ENCODE data around the gene EFNA3. TPM values are rescaled to one million over a fixed set of nuclear protein-coding genes. Genes with fewer than 3 reads are reported as not detected.
A peak's percentile ranks its signal among the peaks of the same experiment; 100 is the strongest.

Gene EFNA3
- polyA plus RNA-seq, 6 donors from 2014 or later, result 0.54 to 2.9 (median 2.1) TPM; not detected in 1

GRCh38 chr1:155085504-155086127 is 7.0 kb downstream of the EFNA3 start:
- ATAC-seq (ENCODE audit: low read depth in 2 of 2), result peak; percentile 12 to 16
- peaks cover 0 to 8% of the 10 kb centered on the region in 2 donors for H3K36me3 Mint-ChIP-seq

DNA sequence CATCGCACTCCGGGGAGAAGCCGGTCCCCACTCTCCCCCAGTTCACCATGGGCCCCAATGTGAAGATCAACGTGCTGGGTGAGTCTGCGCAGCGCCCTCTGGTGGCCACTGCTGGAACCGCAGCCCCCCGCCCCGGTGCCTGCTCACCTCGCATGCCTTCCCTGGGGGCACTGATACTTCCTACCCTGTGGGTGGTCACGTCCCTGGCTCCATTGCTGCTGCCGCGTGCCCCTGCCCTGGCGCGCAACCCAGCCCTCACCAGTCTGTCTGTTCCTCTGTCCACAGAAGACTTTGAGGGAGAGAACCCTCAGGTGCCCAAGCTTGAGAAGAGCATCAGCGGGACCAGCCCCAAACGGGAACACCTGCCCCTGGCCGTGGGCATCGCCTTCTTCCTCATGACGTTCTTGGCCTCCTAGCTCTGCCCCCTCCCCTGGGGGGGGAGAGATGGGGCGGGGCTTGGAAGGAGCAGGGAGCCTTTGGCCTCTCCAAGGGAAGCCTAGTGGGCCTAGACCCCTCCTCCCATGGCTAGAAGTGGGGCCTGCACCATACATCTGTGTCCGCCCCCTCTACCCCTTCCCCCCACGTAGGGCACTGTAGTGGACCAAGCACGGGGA is 7.6 kb downstream of the EFNA3 start:
- Mint-ChIP-seq H3K4me3 (peak overlapping the region; percentile 68 to 96 (median 84)), H3K27me3 (peaks cover 25 to 33% (median 32%) of the 10 kb centered on the region in 3 donors), H3K27ac (peak overlapping the region in 5 of 6 donors; percentile 67 to 97 (median 89)), H3K9me3 (peaks cover 0 to 3% (median 0%) of the 10 kb centered on the region in 7 donors), H3K4me1 (peaks cover 42 to 50% (median 46%) of the 10 kb centered on the region in 3 donors), H3K36me3 (peaks cover 0 to 7% of the 10 kb centered on the region in 2 donors)
- ATAC-seq (ENCODE audit: low read depth in 2 of 2) (peak; percentile 15 to 16), DNase-seq (peak; percentile 80)

More at GRCh38 chr1:155085504-155086127, 7.0 kb downstream of the EFNA3 start:
- H3K9me3 Mint-ChIP-seq, result peaks cover 0 to 3% (median 0%) of the 10 kb centered on the region in 7 donors
- H3K4me1 Mint-ChIP-seq, result peaks cover 46 to 50% (median 49%) of the 10 kb centered on the region in 3 donors
- H3K27me3 Mint-ChIP-seq, result peaks cover 27 to 35% (median 34%) of the 10 kb centered on the region in 3 donors
- DNase-seq, result peak; percentile 50
- H3K27ac Mint-ChIP-seq, result peak overlapping the region; percentile 89 to 98 (median 96)
- peak overlapping the region; percentile 83 to 97 (median 96) for H3K4me3 Mint-ChIP-seq

DNA sequence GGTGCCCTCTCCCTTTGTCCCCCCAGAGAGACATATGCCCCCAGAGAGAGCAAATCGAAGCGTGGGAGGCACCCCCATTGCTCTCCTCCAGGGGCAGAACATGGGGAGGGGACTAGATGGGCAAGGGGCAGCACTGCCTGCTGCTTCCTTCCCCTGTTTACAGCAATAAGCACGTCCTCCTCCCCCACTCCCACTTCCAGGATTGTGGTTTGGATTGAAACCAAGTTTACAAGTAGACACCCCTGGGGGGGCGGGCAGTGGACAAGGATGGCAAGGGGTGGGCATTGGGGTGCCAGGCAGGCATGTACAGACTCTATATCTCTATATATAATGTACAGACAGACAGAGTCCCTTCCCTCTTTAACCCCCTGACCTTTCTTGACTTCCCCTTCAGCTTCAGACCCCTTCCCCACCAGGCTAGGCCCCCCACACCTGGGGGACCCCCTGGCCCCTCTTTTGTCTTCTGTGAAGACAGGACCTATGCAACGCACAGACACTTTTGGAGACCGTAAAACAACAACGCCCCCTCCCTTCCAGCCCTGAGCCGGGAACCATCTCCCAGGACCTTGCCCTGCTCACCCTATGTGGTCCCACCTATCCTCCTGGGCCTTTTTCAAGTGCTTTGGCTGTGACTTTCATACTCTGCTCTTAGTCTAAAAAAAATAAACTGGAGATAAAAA is 8.4 kb downstream of the EFNA3 start:
- ATAC-seq (ENCODE audit: low read depth in 2 of 2), result no peak
- H3K4me3 Mint-ChIP-seq, result peak overlapping the region in 4 of 8 donors; percentile 59 to 83 (median 68)
- H3K36me3 Mint-ChIP-seq, result no peaks in the 10 kb centered on the region
- H3K27ac Mint-ChIP-seq, result peak overlapping the region in 1 of 6 donors; percentile 22
- peaks cover 40 to 48% (median 48%) of the 10 kb centered on the region in 3 donors for H3K4me1 Mint-ChIP-seq
- H3K27me3 Mint-ChIP-seq, result peaks cover 19 to 27% (median 24%) of the 10 kb centered on the region in 3 donors
- no peaks in the 10 kb centered on the region for H3K9me3 Mint-ChIP-seq
- no peak for DNase-seq

DNA sequence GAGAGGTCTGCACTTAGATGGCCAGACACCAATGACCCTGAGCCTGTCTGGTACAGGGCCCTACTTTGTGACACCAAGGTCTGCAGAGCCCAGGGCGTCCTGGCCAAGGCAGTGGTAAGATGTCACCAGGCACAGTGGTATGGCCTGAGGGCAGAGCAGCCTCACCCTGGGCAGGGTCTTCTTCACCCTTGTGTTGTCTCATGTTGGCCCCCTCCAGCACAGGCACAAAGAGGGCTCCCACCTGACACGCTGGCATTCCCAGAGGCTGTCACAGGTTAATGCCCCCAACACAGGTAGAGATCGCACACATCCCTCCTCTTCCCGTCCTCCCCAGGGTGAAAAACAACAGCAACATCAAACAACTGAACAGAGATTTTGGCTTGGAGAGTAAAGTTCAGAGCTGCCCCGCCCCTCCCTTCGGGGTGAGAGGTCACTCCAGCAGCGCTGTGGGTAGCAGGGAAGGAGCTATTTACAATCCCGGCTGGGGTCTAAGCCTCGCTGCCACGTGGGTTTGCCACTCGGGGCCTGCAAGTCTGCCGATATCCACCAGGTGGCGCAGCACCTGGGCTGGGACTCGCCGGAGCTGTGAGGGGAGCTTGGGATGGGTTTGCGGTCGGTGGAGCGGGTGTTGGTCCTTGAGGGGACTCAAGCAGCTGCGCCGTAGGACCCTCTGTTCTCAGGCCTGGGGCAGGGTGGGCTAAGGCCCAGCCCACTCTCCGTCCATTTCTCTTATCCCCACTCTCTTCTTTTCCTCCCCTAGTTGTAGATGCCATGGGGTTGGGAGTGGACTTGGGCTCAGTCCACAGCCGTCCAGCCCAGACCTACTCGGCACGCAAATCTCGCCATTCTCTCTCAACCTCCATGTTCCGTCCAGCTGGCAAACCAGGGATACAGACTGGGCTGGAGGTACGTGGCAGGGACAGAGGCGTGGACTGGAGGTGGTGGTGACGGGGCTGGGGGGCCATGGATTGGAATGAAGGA is 12.7 kb downstream of the EFNA3 start:
- ATAC-seq (ENCODE audit: low read depth in 2 of 2), result peak; percentile 79 to 82
- Mint-ChIP-seq H3K27ac (no peak overlapping the region), H3K4me3 (no peak overlapping the region)

DNA sequence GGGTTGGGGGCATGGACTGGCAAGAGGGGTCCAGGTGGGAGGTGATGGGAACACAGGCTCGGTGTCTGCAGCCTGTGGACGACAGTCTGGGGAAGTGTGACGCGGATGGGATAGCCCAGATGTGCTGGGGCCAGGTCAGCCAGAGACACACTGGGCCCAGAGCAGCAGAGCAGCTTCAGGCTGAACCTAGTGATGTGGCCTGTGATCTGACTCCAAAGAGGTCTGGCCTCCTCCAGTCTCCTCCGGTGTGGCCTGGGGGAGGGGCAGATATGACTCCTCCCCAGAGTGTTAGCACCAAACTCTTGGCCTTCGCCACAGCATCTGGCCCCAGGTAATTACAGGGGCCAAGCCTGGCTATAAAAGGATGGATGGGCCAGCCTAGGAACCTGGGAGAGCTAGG is 13.5 kb downstream of the EFNA3 start:
- Mint-ChIP-seq H3K9me3 (no peaks in the 10 kb centered on the region), H3K27ac (no peak overlapping the region), H3K4me1 (peaks cover 4 to 9% (median 8%) of the 10 kb centered on the region in 3 donors), H3K36me3 (no peaks in the 10 kb centered on the region), H3K4me3 (no peak overlapping the region), H3K27me3 (no peaks in the 10 kb centered on the region)
- no peak for ATAC-seq (ENCODE audit: low read depth in 2 of 2)
- no peak for DNase-seq

More for the DNA sequence above, 12.7 kb downstream of the EFNA3 start:
- peak; percentile 76 for DNase-seq
- Mint-ChIP-seq H3K27me3 (no peaks in the 10 kb centered on the region), H3K36me3 (no peaks in the 10 kb centered on the region), H3K9me3 (no peaks in the 10 kb centered on the region), H3K4me1 (peaks cover 5 to 14% (median 8%) of the 10 kb centered on the region in 3 donors)

DNA sequence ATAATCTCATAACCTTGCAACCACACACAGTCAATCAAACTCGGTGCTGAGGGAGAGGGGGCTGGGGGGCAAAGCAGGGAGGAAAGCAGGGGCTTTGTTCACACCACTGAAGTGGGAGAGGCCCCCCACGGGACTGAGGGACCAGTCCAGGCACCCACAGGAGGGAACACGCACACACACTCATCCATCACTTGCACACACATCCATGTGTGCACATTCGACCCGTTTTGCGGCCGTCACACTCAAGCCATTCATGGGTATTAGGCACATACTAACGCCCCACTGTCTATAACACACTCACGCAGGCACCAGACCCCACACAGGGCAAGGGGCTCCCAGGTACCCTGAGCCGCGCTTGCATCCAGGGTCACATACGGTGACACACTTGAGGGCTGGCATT is 14.0 kb downstream of the EFNA3 start:
- DNase-seq (no peak), ATAC-seq (ENCODE audit: low read depth in 2 of 2) (no peak)
- H3K9me3 Mint-ChIP-seq, result no peaks in the 10 kb centered on the region
- peaks cover 4 to 9% (median 8%) of the 10 kb centered on the region in 3 donors for H3K4me1 Mint-ChIP-seq
- H3K27me3 Mint-ChIP-seq, result no peaks in the 10 kb centered on the region
- no peaks in the 10 kb centered on the region for H3K36me3 Mint-ChIP-seq
- no peak overlapping the region for H3K27ac Mint-ChIP-seq
- peak overlapping the region in 1 of 8 donors; percentile 24 for H3K4me3 Mint-ChIP-seq

DNA sequence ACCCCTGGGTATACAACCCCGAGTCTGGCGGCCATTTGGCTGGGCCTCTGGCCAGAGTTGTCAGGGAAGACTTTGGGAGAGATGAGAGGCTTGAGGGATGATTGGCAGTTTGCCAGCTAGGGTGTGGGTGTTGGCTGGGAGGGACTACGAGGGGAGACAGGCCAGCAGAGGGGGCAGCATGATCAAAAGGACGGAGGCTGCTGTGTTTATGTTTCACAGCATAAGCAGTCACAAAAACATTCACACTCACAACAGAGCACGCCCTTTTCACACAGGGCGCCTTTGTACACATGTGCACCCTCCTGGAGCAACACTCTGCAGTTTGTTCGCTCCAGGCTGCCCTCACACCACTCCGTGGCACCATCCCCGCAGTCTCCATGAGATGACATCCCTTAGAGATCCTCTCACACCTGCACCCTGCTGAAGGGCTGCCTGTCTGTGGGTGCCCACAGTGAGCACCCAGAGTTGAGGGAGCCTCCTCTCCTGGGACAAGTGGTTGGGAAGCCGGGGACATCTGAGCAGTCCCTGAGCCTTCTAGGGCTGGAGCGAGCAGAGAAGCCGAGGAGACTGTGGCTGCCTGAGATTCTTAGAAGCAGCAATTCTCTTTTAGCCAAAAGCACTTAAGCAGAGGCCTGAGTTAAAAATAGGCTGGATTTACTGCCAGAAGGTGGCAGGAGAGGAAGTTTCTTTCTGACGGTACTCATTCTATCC is 15.4 kb downstream of the EFNA3 start:
- Mint-ChIP-seq H3K9me3 (peaks cover 0 to 2% (median 0%) of the 10 kb centered on the region in 7 donors), H3K36me3 (no peaks in the 10 kb centered on the region), H3K4me1 (peaks cover 4 to 9% (median 8%) of the 10 kb centered on the region in 3 donors), H3K4me3 (no peak overlapping the region), H3K27ac (no peak overlapping the region), H3K27me3 (no peaks in the 10 kb centered on the region)
- DNase-seq (no peak), ATAC-seq (ENCODE audit: low read depth in 2 of 2) (peak in 1 of 2 donors; percentile 70)

DNA sequence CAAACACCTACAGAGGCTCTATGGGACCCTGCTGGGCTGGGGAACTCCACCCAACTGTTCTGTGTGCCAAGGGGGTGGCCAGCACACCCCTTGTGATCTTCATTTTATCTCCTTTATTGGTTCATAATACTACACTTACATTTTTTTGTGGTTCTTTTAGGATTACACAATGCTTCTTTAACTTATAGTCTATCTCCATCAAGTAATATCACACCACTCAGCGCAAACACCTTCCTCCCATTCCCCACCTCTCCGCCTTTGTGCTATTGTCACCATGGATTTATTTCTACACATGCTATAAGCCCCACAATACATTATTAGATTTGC is 15.9 kb downstream of the EFNA3 start:
- ATAC-seq (ENCODE audit: low read depth in 2 of 2) (peak in 1 of 2 donors; percentile 67), DNase-seq (no peak)

DNA sequence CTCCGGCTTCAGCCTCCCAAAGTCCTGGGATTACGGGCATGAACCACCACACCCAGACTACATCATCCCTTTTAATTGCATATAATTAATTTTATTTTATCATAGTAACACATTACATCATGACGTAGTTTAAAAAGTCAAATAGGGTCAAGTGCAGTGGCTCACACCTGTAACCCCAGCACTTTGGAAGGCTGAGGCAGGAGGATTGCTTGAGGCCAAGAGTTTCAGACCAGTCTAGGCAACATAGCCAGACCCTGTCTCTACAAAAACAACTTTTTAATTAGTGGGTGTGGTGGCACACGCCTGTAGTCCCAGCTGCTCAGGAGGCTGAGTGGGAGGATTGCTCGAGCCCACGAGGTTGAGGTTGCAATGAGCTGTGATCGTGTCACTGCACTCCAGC is 20.7 kb downstream of the EFNA3 start:
- ATAC-seq (ENCODE audit: low read depth in 2 of 2), result no peak
- Mint-ChIP-seq H3K4me1 (no peaks in the 10 kb centered on the region), H3K9me3 (peaks cover 0 to 2% (median 0%) of the 10 kb centered on the region in 7 donors), H3K36me3 (no peaks in the 10 kb centered on the region), H3K27ac (no peak overlapping the region), H3K27me3 (no peaks in the 10 kb centered on the region), H3K4me3 (no peak overlapping the region)
- DNase-seq, result no peak

More for the DNA sequence above, 15.9 kb downstream of the EFNA3 start:
- no peak overlapping the region for H3K27ac Mint-ChIP-seq
- no peaks in the 10 kb centered on the region for H3K36me3 Mint-ChIP-seq
- H3K4me1 Mint-ChIP-seq, result peaks cover 4 to 9% (median 8%) of the 10 kb centered on the region in 3 donors
- H3K27me3 Mint-ChIP-seq, result no peaks in the 10 kb centered on the region
- H3K9me3 Mint-ChIP-seq, result peaks cover 0 to 2% (median 0%) of the 10 kb centered on the region in 7 donors
- no peak overlapping the region for H3K4me3 Mint-ChIP-seq

DNA sequence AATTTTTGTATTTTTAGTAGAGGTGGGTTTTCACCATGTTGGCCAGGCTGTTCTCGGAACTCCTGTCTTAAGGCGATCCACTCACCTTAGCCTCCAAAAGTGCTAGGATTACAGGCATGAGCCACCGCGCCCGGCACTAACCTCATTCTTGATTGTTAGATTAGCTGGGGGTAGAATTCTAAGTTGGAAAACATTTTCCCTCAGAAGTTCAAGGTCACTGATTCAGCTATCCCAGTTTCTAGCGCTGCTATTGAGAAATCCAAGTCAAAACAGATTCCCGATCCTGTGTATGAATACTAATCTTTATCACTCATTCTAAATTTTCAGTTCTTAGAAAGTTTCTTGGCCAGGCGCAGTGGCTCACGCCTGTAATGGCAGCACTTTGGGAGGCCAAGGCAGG is 24.7 kb downstream of the EFNA3 start:
- Mint-ChIP-seq H3K27ac (no peak overlapping the region), H3K36me3 (no peaks in the 10 kb centered on the region), H3K4me1 (no peaks in the 10 kb centered on the region), H3K27me3 (no peaks in the 10 kb centered on the region), H3K4me3 (no peak overlapping the region), H3K9me3 (peaks cover 0 to under 1% (median 0%) of the 10 kb centered on the region in 7 donors)
- DNase-seq, result no peak
- no peak for ATAC-seq (ENCODE audit: low read depth in 2 of 2)

- no peaks in the 10 kb centered on the region for H3K4me1 Mint-ChIP-seq
- H3K27ac Mint-ChIP-seq, result peak overlapping the region in 2 of 6 donors; percentile 45 to 64
- H3K9me3 Mint-ChIP-seq, result no peaks in the 10 kb centered on the region
- no peak for DNase-seq
- no peak for ATAC-seq (ENCODE audit: low read depth in 2 of 2)
- no peak overlapping the region for H3K4me3 Mint-ChIP-seq
- H3K27me3 Mint-ChIP-seq, result no peaks in the 10 kb centered on the region
- H3K36me3 Mint-ChIP-seq, result no peaks in the 10 kb centered on the region
These were observed 26.2 kb downstream of the EFNA3 start for GRCh38 chr1:155104605-155105534.
